GM12878 (cell line): ENCODE data around the gene RHOB. TPM values are rescaled to one million over a fixed set of nuclear protein-coding genes. Genes with fewer than 3 reads are reported as not detected.

ENCODE experiments used
- ATAC-seq: fragments of 200-7000 bp; cut with Tn5 transposase; 3 replicates; pipeline ENCODE4 v1.9.1; 2020; ENCODE audit warnings: mild to moderate bottlenecking, moderate library complexity
- BruUV-seq: library from RNA; stranded (reverse); fragments of 400-500 nt; replicated peaks from 2 replicates; lab custom pipeline; 2021; lab: Mats Ljungman, UMichigan
- CTCF ChIA-PET: fragments of 300-600 bp; sonication (Branson Sonifier 250); formaldehyde crosslinking; extraction: SDS; loops from one replicate; lab custom pipeline; 2021; ENCODE audit warnings: inconsistent platforms; lab: Yijun Ruan, JAX
- POLR2A ChIA-PET: fragments of 350-600 bp; formaldehyde crosslinking; extraction: SDS; loops from one replicate; lab custom pipeline; 2021; ENCODE audit warnings: inconsistent platforms; lab: Charles Lee
- RAD21 ChIA-PET: fragments of 300-600 bp; sonication (Branson Sonifier 250); formaldehyde crosslinking; loops from one replicate; lab custom pipeline; 2023; ENCODE audit warnings: antibody characterized with exemption; ENCODE audit not compliant: unreplicated experiment; lab: Charles Lee
- SMC1A ChIA-PET: fragments of 300-600 bp; sonication (Branson Sonifier 250); formaldehyde crosslinking; loops from one replicate; lab custom pipeline; 2023; ENCODE audit not compliant: unreplicated experiment, uncharacterized antibody; lab: Charles Lee
- DNase-seq: peaks from one replicate; pipeline ENCODE4 v3.0.0-alpha.2; 2011; ENCODE audit warnings: low read depth, low spot score
- FAIRE-seq: peaks from 3 replicates; lab custom pipeline; 2011; peaks lifted over from hg19 to GRCh38; lab: Jason Lieb, UNC
- H2AFZ ChIP-seq: 2 replicates; pipeline ENCODE4 v1.6.0; 2011; ENCODE audit warnings: low read depth, low read length, control low read depth; ENCODE audit not compliant: control insufficient read depth
- H3K27ac ChIP-seq: 2 replicates; pipeline ENCODE4 v1.5.1; 2011; ENCODE audit warnings: control low read depth; ENCODE audit not compliant: control insufficient read depth, insufficient read depth
- H3K27me3 ChIP-seq, 2 experiments: replicated peaks in 1 of 2; 2 replicates each; pipeline versions ENCODE4 v1.6.0 to v1.6.1; 2011; ENCODE audit warnings: low read length in 1 of 2; ENCODE audit not compliant: control insufficient read depth in 2 of 2, insufficient read depth in 2 of 2
- H3K36me3 ChIP-seq, 2 experiments: 2 replicates each; pipeline ENCODE4 v1.5.1; 2011; ENCODE audit warnings: low read length in 1 of 2; ENCODE audit not compliant: control insufficient read depth in 2 of 2, insufficient read depth in 2 of 2
- H3K4me1 ChIP-seq: 2 replicates; pipeline ENCODE4 v1.6.1; 2011; ENCODE audit warnings: mild to moderate bottlenecking, low read length, moderate library complexity, mixed read lengths; ENCODE audit not compliant: control insufficient read depth, insufficient read depth
- H3K4me2 ChIP-seq: 2 replicates; pipeline ENCODE4 v1.6.0; 2011; ENCODE audit warnings: control low read depth; ENCODE audit not compliant: control insufficient read depth, insufficient read depth
- H3K4me3 ChIP-seq: fragments of 200-600 bp; sonication (generic); 2 replicates; pipeline ENCODE4 v1.5.1; 2016
- H3K79me2 ChIP-seq: 2 replicates; pipeline ENCODE4 v1.6.0; 2011; ENCODE audit warnings: low read length; ENCODE audit not compliant: control insufficient read depth, insufficient read depth
- H3K9ac ChIP-seq: 2 replicates; pipeline ENCODE4 v1.8.0; 2011; ENCODE audit warnings: low read length, control low read depth, mixed read lengths; ENCODE audit not compliant: control insufficient read depth, insufficient read depth
- H3K9me3 ChIP-seq: replicated peaks from 3 replicates; pipeline ENCODE4 v1.5.1; 2011; ENCODE audit warnings: mild to moderate bottlenecking, low read length; ENCODE audit not compliant: control insufficient read depth, insufficient read depth
- H4K20me1 ChIP-seq: 2 replicates; pipeline ENCODE4 v1.6.0; 2011; ENCODE audit not compliant: control insufficient read depth, insufficient read depth
- ATF2 ChIP-seq: IDR thresholded peaks from 2 replicates; pipeline ENCODE4 v1.6.1; 2012; ENCODE audit warnings: low read length, inconsistent platforms
- CUX1 ChIP-seq: IDR thresholded peaks from 2 replicates; pipeline ENCODE4 v1.6.1; 2012; ENCODE audit warnings: improper control_type of control experiment, low read depth, low read length; ENCODE audit not compliant: insufficient replicate concordance
- ETV6 ChIP-seq, 2 experiments: fragments of 450-650 bp in 1 of 2; IDR thresholded peaks in 1 of 2; conservative IDR thresholded peaks in 1 of 2; 2 replicates each; pipeline ENCODE4 v1.6.1; 2014; ENCODE audit warnings: antibody characterized with exemption in 1 of 2, borderline replicate concordance in 1 of 2, low read depth in 1 of 2, mild to moderate bottlenecking in 1 of 2, moderate library complexity in 1 of 2
- HCFC1 ChIP-seq: fragments of 150-350 bp; IDR thresholded peaks from 2 replicates; pipeline ENCODE4 v1.6.1; 2014; ENCODE audit warnings: low read length
- HDGF ChIP-seq: fragments of 450-650 bp; IDR thresholded peaks from 2 replicates; pipeline ENCODE4 v1.6.1; 2016; ENCODE audit warnings: antibody characterized with exemption
- IKZF2 ChIP-seq, 2 experiments: fragments of 450-650 bp; IDR thresholded peaks; 2 replicates each; pipeline ENCODE4 v1.6.1; 2017; ENCODE audit warnings: mild to moderate bottlenecking in 2 of 2, moderate library complexity in 2 of 2
- JUNB ChIP-seq: IDR thresholded peaks from 2 replicates; pipeline ENCODE4 v1.6.1; 2016; ENCODE audit warnings: antibody characterized with exemption, mild to moderate bottlenecking
- LARP7 ChIP-seq: fragments of 450-650 bp; IDR thresholded peaks from 2 replicates; pipeline ENCODE4 v1.6.1; 2017; ENCODE audit warnings: mild to moderate bottlenecking
- NRF1 ChIP-seq: conservative IDR thresholded peaks from 2 replicates; pipeline ENCODE4 v1.6.1; 2011; ENCODE audit warnings: mild to moderate bottlenecking, low read depth, low read length, improper control_type of control experiment
- POLR2A ChIP-seq: IDR thresholded peaks from 2 replicates; pipeline ENCODE4 v1.6.1; 2011; ENCODE audit warnings: low read depth, mild to moderate bottlenecking, low read length
- POLR2AphosphoS5 ChIP-seq: IDR thresholded peaks from 2 replicates; pipeline ENCODE4 v1.6.1; 2011; ENCODE audit warnings: mild to moderate bottlenecking, low read length, inconsistent platforms
- RAD21 ChIP-seq: IDR thresholded peaks from 2 replicates; pipeline ENCODE4 v1.6.1; 2011; ENCODE audit warnings: mild to moderate bottlenecking, low read depth, low read length, moderate library complexity; ENCODE audit not compliant: insufficient read depth
- RCOR1 ChIP-seq: conservative IDR thresholded peaks from 2 replicates; pipeline ENCODE4 v1.6.1; 2012; ENCODE audit warnings: low read depth, low read length, improper control_type of control experiment
- SIX5 ChIP-seq: IDR thresholded peaks from 2 replicates; pipeline ENCODE4 v1.6.1; 2011; ENCODE audit warnings: mild to moderate bottlenecking, low read depth, low read length, moderate library complexity; ENCODE audit not compliant: severe bottlenecking
- SP1 ChIP-seq: IDR thresholded peaks from one replicate; pipeline ENCODE4 v1.6.1; 2011; ENCODE audit warnings: low read depth, low read length
- STAT3 ChIP-seq: IDR thresholded peaks from 2 replicates; pipeline ENCODE4 v1.6.1; 2011; ENCODE audit warnings: low read depth, low read length, improper control_type of control experiment
- ZBED1 ChIP-seq: IDR thresholded peaks from 2 replicates; pipeline ENCODE4 v1.6.1; 2016; ENCODE audit warnings: borderline replicate concordance
- WGBS: methylation state at CpG from one replicate; pipeline ENCODE4 v1.1.6; 2016; ENCODE audit warnings: low lambda C conversion rate; ENCODE audit not compliant: insufficient replicate concordance, insufficient coverage; ENCODE audit errors: missing lambda C conversion rate; 5-methylcytosine and 5-hydroxymethylcytosine counted together
- in situ Hi-C: fragments of 300-500 bp; cut with MboI; formaldehyde crosslinking; loops from 9 replicates; pipeline ENCODE4 v1.14.3; 2018; ENCODE audit warnings: mixed read lengths
- intact Hi-C: fragments of 100-400 bp; cut with micrococcal nuclease; formaldehyde crosslinking; loops from one replicate; pipeline ENCODE4 v1.14.2; 2022; ENCODE audit not compliant: unreplicated experiment
- polyA plus RNA-seq, 11 experiments: library from polyadenylated mRNA; depleted of rRNA in 4 of 11; unstranded in 6 of 11; stranded (reverse) in 5 of 11; fragments of >200 nt; fragmentation: Nextera tagmentation in 4 of 11; fragmentation: Illumina TruSeq in 1 of 11; extraction: Ambion mirVana in 4 of 11; extraction: Trizol in 1 of 11; gene quantifications; 1 replicate in 1 of 11; 2 replicates in 10 of 11; pipeline versions ENCODE4 v1.2.1 to v1.2.3, GENCODE V29; 2011 to 2016; ENCODE audit warnings: inconsistent platforms in 2 of 11, missing spikeins in 2 of 11, low read depth in 1 of 11
- total RNA-seq, 4 experiments: library from RNA; depleted of rRNA in 3 of 4; stranded (reverse); fragments of >200 nt in 3 of 4; fragmentation: Illumina TruSeq in 1 of 4; extraction: Trizol in 1 of 4; gene quantifications; 2 replicates each; pipeline versions ENCODE4 v1.2.1 to v1.2.3, GENCODE V29; 2013 to 2021
- TF ChIP-seq, protein P1 (sequence below): IDR thresholded peaks from 2 replicates; pipeline ENCODE4 v1.6.1; 2011; ENCODE audit warnings: low read depth, low read length, improper control_type of control experiment, borderline replicate concordance

The RHOB gene
- total and polyA plus RNA-seq, 10 of the 15 experiments (the other 5 are each of a cell fraction or from before 2014, with no cell fraction given) = 0.03 to 4.5 (median 1.2) TPM

- TF ChIP-seq SP1 = no peak
- TF ChIP-seq, protein P1, sequence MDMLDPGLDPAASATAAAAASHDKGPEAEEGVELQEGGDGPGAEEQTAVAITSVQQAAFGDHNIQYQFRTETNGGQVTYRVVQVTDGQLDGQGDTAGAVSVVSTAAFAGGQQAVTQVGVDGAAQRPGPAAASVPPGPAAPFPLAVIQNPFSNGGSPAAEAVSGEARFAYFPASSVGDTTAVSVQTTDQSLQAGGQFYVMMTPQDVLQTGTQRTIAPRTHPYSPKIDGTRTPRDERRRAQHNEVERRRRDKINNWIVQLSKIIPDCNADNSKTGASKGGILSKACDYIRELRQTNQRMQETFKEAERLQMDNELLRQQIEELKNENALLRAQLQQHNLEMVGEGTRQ = no peak
- no peak for TF ChIP-seq RAD21
- TF ChIP-seq JUNB = no peak
- TF ChIP-seq LARP7 = no peak
- TF ChIP-seq NRF1 = no peak
- no peak for TF ChIP-seq RCOR1
- no peak for TF ChIP-seq POLR2AphosphoS5
- no peak for TF ChIP-seq ETV6 (conservative IDR thresholded peaks at IDR 0.05 in 1 of 2, IDR thresholded peaks at IDR 0.05 in 1 of 2; ENCODE audit: borderline replicate concordance in 1 of 2, low read depth in 1 of 2)
- no peak for TF ChIP-seq ZBED1
Measured at GRCh38 chr2:20471902-20472559, 25.2 kb downstream of the RHOB start (continued).

GRCh38 chr2:20472569-20472968 is 25.7 kb downstream of the RHOB start:
- Histone ChIP-seq H3K79me2 (no peaks in the 10 kb centered on the region), H3K27me3 (no peaks in the 10 kb centered on the region; a peak in 1 of 4 replicates), H4K20me1 (no peaks in the 10 kb centered on the region), H3K9ac (no peak overlapping the region), H3K36me3 (no peaks in the 10 kb centered on the region), H3K27ac (no peak overlapping the region), H2AFZ (no peak overlapping the region), H3K4me2 (no peak overlapping the region), H3K4me1 (no peaks in the 10 kb centered on the region), H3K4me3 (no peak overlapping the region), H3K9me3 (no peaks in the 10 kb centered on the region; the same call in 2 of the 3 replicates)
- no peak for ATAC-seq
- POLR2A ChIA-PET = no interaction called here
- no peak for DNase-seq
- CTCF ChIA-PET = no interaction called here
- intact Hi-C loops (no loop called here), in situ Hi-C loops (no loop called here)
- BruUV-seq = no TSS peak
- RAD21 ChIA-PET = no interaction called here
- SMC1A ChIA-PET = interaction anchor here (1.3 to 1.9 kb wide), 2 partner anchors 26 to 49 kb away, joined by 3 to 5 read pairs; partner anchors contain the start of gene RHOB
- WGBS = 1% methylated on average over 4 of the region's 4 CpGs
- FAIRE-seq = no peak
- no peak for TF ChIP-seq CUX1
- TF ChIP-seq ATF2 = no peak
- no peak for TF ChIP-seq STAT3
- TF ChIP-seq HDGF = no peak
- TF ChIP-seq IKZF2 (IDR thresholded peaks at IDR 0.05) = no peak
- no peak for TF ChIP-seq POLR2A
- TF ChIP-seq NRF1 = no peak
- no peak for TF ChIP-seq SIX5
- no peak for TF ChIP-seq HCFC1
